ENCODE results near the gene NUCKS1. TPM values are rescaled to one million over a fixed set of nuclear protein-coding genes. Genes with fewer than 3 reads are reported as not detected.
A peak's percentile ranks its signal among the peaks of the same experiment; 100 is the strongest.

Gene NUCKS1
- total RNA-seq, 1 donor from 2014 or later = 124 TPM

DNA sequence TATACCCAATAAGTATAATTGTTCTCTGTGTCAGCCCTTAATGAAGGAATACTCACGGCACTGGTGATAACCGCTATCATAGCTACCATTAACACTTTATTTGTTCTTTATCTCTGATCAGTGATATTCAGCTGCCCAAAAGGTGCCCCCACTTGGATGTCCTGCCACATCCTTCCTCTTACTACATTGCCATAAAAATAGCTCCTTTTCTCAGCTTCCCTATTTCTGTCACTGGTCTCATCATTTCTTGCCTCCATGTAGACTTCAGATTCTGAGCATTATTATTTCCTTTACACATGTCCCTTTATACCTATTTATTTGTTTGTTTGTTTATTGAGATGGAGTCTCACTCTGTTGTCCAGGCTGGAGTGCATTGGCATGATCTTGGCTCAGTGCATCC, 28.0 kb upstream of the NUCKS1 start:
- Mint-ChIP-seq H3K4me3 (ENCODE audit: unreplicated experiment) (no peak overlapping the region), H3K4me1 (ENCODE audit: low read depth, unreplicated experiment) (no peaks in the 10 kb centered on the region), H3K27me3 (ENCODE audit: unreplicated experiment) (peaks cover 7% of the 10 kb centered on the region), H3K36me3 (ENCODE audit: unreplicated experiment) (no peaks in the 10 kb centered on the region), H3K27ac (ENCODE audit: unreplicated experiment) (no peak overlapping the region), H3K9me3 (ENCODE audit: unreplicated experiment) (no peaks in the 10 kb centered on the region)
- TF ChIP-seq, protein P1, sequence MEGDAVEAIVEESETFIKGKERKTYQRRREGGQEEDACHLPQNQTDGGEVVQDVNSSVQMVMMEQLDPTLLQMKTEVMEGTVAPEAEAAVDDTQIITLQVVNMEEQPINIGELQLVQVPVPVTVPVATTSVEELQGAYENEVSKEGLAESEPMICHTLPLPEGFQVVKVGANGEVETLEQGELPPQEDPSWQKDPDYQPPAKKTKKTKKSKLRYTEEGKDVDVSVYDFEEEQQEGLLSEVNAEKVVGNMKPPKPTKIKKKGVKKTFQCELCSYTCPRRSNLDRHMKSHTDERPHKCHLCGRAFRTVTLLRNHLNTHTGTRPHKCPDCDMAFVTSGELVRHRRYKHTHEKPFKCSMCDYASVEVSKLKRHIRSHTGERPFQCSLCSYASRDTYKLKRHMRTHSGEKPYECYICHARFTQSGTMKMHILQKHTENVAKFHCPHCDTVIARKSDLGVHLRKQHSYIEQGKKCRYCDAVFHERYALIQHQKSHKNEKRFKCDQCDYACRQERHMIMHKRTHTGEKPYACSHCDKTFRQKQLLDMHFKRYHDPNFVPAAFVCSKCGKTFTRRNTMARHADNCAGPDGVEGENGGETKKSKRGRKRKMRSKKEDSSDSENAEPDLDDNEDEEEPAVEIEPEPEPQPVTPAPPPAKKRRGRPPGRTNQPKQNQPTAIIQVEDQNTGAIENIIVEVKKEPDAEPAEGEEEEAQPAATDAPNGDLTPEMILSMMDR (IDR thresholded peaks at IDR 0.05; ENCODE audit: partially characterized antibody, unreplicated experiment) = no peak
- DNase-seq = no peak

DNA sequence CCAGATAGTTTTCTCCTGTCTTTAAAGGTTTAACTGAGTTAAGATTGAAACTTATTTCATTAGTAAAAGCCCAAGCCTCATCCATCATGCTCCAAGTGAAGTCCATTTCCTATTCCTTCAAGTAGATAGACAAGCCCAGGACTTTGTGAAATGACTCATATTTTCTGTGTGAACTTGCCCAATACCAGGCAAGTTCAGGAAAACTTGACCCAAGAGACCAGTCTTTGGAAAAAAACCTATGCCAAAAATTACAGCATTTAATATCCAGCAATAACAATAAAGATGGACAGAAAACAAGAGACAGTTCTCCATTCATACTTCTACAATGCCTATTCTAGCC, 25.7 kb upstream of the NUCKS1 start:
- Mint-ChIP-seq H3K27ac (ENCODE audit: unreplicated experiment) (no peak overlapping the region), H3K27me3 (ENCODE audit: unreplicated experiment) (peaks cover 11% of the 10 kb centered on the region), H3K4me3 (ENCODE audit: unreplicated experiment) (peak overlapping the region; percentile 93), H3K4me1 (ENCODE audit: low read depth, unreplicated experiment) (no peaks in the 10 kb centered on the region), H3K36me3 (ENCODE audit: unreplicated experiment) (no peaks in the 10 kb centered on the region), H3K9me3 (ENCODE audit: unreplicated experiment) (no peaks in the 10 kb centered on the region)
- no peak for DNase-seq
- TF ChIP-seq, protein P1 (IDR thresholded peaks at IDR 0.05; ENCODE audit: partially characterized antibody, unreplicated experiment) = no peak

DNA sequence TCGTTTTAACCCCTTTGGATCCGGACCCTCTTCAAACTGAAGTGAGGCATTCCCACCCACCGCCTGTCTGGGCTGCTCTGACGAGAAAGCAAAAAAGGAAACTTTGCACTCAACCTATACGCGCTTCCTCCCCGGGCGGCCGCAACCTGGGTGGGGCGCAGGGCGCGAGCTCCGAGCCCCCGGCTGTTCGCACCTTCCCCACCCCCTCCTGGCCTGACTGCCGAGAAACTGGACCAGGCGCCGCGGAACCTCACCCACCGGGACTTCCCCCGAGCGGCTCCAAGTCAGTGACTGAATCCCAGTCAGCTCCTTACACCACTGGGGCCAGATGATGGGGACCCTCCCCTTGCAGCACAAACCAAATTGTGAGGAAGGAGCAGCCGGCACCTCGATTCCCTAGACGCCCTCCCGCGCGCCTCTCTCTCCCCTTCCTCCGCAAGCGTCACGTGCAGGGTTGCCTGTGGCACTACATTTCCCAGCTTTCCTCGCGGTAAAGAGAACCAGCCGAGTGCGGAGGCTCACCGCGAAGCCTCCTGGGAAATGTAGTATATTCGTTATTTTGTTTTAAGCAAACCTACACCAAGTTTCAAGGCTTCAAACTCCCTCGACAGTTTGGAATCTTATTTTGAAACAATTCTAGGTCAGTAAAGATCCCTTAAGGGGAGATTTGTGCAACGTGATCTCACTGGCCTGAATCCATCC, 25.2 kb upstream of the NUCKS1 start, which contains the start of gene RAB29:
RAB29 (minus strand) TSS at position 468 of the 702 bp plus-strand sequence. CDS start 526 bp downstream, outside the sequence.
- peak; percentile 80 for DNase-seq
- Mint-ChIP-seq H3K27ac (ENCODE audit: unreplicated experiment) (no peak within 1 kb of the TSS), H3K4me1 (ENCODE audit: low read depth, unreplicated experiment) (no peaks in the 10 kb centered on the region), H3K9me3 (ENCODE audit: unreplicated experiment) (no peaks in the 10 kb centered on the region), H3K27me3 (ENCODE audit: unreplicated experiment) (peaks cover 11% of the 10 kb centered on the region), H3K4me3 (ENCODE audit: unreplicated experiment) (peak within 1 kb of the TSS; percentile 93), H3K36me3 (ENCODE audit: unreplicated experiment) (no peaks in the 10 kb centered on the region)
- TF ChIP-seq, protein P1 (IDR thresholded peaks at IDR 0.05; ENCODE audit: partially characterized antibody, unreplicated experiment) = no peak

DNA sequence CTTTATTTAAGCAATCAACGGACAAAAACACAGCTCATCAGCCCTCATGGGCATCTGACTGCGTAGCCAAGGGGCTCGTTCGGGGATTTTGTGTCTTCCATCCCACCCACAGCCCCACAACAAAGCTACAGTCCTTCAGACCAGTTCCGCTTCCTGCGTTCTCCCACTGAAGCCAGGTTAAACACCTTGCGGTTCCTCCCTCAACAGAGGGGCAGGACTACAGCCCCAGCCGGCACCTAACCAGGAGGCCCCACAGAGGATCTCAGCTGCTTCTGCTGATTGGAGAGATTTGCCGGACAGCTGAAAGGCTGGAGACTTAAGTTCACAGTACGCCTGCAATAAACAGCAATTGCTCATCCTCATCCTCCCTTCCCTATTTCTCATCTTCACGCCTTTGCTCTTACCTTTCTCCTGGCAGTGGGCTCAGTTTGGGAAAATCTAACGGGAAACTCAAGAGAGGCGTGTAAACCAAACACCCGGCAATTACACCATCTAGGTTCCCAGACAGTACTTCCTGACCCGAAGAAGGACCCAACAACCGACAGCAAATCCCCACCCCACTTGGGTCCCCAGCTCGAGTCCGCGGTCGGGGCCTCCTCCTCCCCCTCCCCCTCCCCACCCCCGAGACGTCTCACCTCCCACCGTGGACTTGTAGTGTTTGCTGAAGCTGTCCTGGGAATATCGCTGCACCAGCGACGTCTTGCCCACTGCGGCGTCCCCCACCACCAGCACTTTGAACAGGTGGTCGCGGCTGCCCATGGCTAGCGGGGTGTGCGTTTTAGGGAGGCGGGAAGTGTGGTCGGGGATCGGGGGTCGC, 24.4 kb upstream of the NUCKS1 start:
- peak overlapping the region; percentile 93 for H3K4me3 Mint-ChIP-seq (ENCODE audit: unreplicated experiment)

More for the DNA sequence above, 24.4 kb upstream of the NUCKS1 start:
- Mint-ChIP-seq H3K9me3 (ENCODE audit: unreplicated experiment) (no peaks in the 10 kb centered on the region), H3K4me1 (ENCODE audit: low read depth, unreplicated experiment) (no peaks in the 10 kb centered on the region), H3K27ac (ENCODE audit: unreplicated experiment) (no peak overlapping the region), H3K27me3 (ENCODE audit: unreplicated experiment) (peaks cover 11% of the 10 kb centered on the region), H3K36me3 (ENCODE audit: unreplicated experiment) (no peaks in the 10 kb centered on the region)
- DNase-seq = peak; percentile 25
- TF ChIP-seq, protein P1 (IDR thresholded peaks at IDR 0.05; ENCODE audit: partially characterized antibody, unreplicated experiment) = no peak
